Inferior parietal cortex (tissue), 1 donor: Measurements from ENCODE around the gene HOXC13.

Experiments used
- DNase-seq: peaks from one replicate; pipeline ENCODE4 v3.0.0-alpha.2; 2016; ENCODE audit errors: extremely low spot score

HOXC13 gene

GRCh38 chr12:53955036-53955775 lies 16.6 kb downstream of the HOXC13 start:
- DNase-seq = no peak

GRCh38 chr12:53955776-53956250 lies 17.2 kb downstream of the HOXC13 start:
- no peak for DNase-seq

GRCh38 chr12:53956251-53956887 lies 17.7 kb downstream of the HOXC13 start:
- no peak for DNase-seq

GRCh38 chr12:53956914-53957536 lies 18.4 kb downstream of the HOXC13 start:
- DNase-seq = no peak

- DNase-seq = no peak
These were observed 19.5 kb downstream of the HOXC13 start for GRCh38 chr12:53958128-53958527.

- no peak for DNase-seq
These were observed 20.7 kb downstream of the HOXC13 start for GRCh38 chr12:53959314-53959713.

- no peak for DNase-seq
These were observed 21.8 kb downstream of the HOXC13 start for GRCh38 chr12:53960187-53961024.

- DNase-seq = no peak
These were observed 22.6 kb downstream of the HOXC13 start for GRCh38 chr12:53961025-53961761.

- no peak for DNase-seq
These were observed 24.4 kb downstream of the HOXC13 start for GRCh38 chr12:53963005-53963404.

- DNase-seq = no peak
These were observed 25.0 kb downstream of the HOXC13 start for GRCh38 chr12:53963434-53964314.

- no peak for DNase-seq
These were observed 25.7 kb downstream of the HOXC13 start for GRCh38 chr12:53964315-53964713.

GRCh38 chr12:53965281-53966084 lies 26.9 kb downstream of the HOXC13 start:
- no peak for DNase-seq

- DNase-seq = no peak
These were observed 27.4 kb downstream of the HOXC13 start for GRCh38 chr12:53966085-53966384.

- no peak for DNase-seq
These were observed 27.9 kb downstream of the HOXC13 start for GRCh38 chr12:53966385-53967133.

- DNase-seq = no peak
These were observed 28.8 kb downstream of the HOXC13 start for GRCh38 chr12:53967421-53967925.

- no peak for DNase-seq
These were observed 29.8 kb downstream of the HOXC13 start for GRCh38 chr12:53968214-53969127.

GRCh38 chr12:53969588-53970259 lies 31.1 kb downstream of the HOXC13 start:
- no peak for DNase-seq
